Gastrocnemius medialis (tissue), 4 donors: ENCODE results near the gene CRYGN. TPM values are rescaled to one million over a fixed set of nuclear protein-coding genes. Genes with fewer than 3 reads are reported as not detected.

Source experiments
- ATAC-seq, 2 donors: fragments of 150-250 bp; one replicate each; pipeline ENCODE4 v1.9.1; 2016
- DNase-seq, 2 donors: peaks; one replicate each; pipeline ENCODE4 v3.0.0-alpha.2; 2019
- H3K27ac ChIP-seq, 4 donors: fragments of 200-600 bp; sonication (generic); 1 replicate in 1 of 4; 2 replicates in 3 of 4; pipeline ENCODE4 v1.5.1; 2016 to 2018; ENCODE audit warnings: mild to moderate bottlenecking in 2 of 4, moderate library complexity in 1 of 4
- H3K27me3 ChIP-seq, 3 donors: fragments of 200-600 bp; sonication (generic) in 2 of 3; 1 replicate in 1 of 3; 2 replicates in 2 of 3; pipeline versions ENCODE4 v1.5.1 to v1.6.0; 2016 to 2019; ENCODE audit warnings: mild to moderate bottlenecking in 1 of 3, moderate library complexity in 1 of 3
- H3K36me3 ChIP-seq, 2 donors: fragments of 200-600 bp; sonication (generic) in 1 of 2; one replicate each; pipeline ENCODE4 v1.5.1; 2017 to 2018
- H3K4me1 ChIP-seq, 2 donors: fragments of 200-600 bp; sonication (generic) in 1 of 2; one replicate each; pipeline ENCODE4 v1.5.1; 2016 to 2017; ENCODE audit warnings: mild to moderate bottlenecking in 2 of 2
- H3K4me3 ChIP-seq, 4 donors: fragments of 200-600 bp; sonication (generic) in 3 of 4; 1 replicate in 1 of 4; 2 replicates in 3 of 4; pipeline ENCODE4 v1.5.1; 2016 to 2019; ENCODE audit warnings: mild to moderate bottlenecking in 2 of 4
- H3K9me3 ChIP-seq, 3 donors: fragments of 200-600 bp; sonication (generic) in 2 of 3; 1 replicate in 1 of 3; 2 replicates in 2 of 3; pipeline ENCODE4 v1.5.1; 2016 to 2019
- CTCF ChIP-seq, 5 experiments: fragments of 450-650 bp in 3 of 5; fragments of 200-600 bp in 2 of 5; sonication (generic) in 2 of 5; IDR thresholded peaks in 4 of 5; conservative IDR thresholded peaks in 1 of 5; 1 replicate in 4 of 5; 2 replicates in 1 of 5; pipeline ENCODE4 v1.5.1; 2016 to 2019; ENCODE audit warnings: antibody characterized with exemption in 5 of 5, mild to moderate bottlenecking in 3 of 5, moderate library complexity in 3 of 5
- POLR2A ChIP-seq, 2 donors: fragments of 450-650 bp; IDR thresholded peaks; one replicate each; pipeline ENCODE4 v1.6.1; 2017; ENCODE audit warnings: antibody characterized with exemption in 2 of 2, mild to moderate bottlenecking in 2 of 2, moderate library complexity in 2 of 2
- in situ Hi-C, 4 donors: fragments of 200-750 bp; cut with MboI; loops; one replicate each; pipeline versions ENCODE4 v1.15.0 to v1.8.0; 2017; ENCODE audit warnings: low sequenced_read_pairs in 4 of 4
- intact Hi-C: fragments of 100-400 bp; cut with DNase I; formaldehyde crosslinking; loops from one replicate; pipeline ENCODE4 v1.15.1; 2023; ENCODE audit warnings: low total_unique reads
- total RNA-seq, 4 donors: library from RNA; depleted of rRNA; stranded (reverse); fragments of >200 nt; gene quantifications; one replicate each; pipeline versions ENCODE4 v1.1.0 to v1.2.3, GENCODE V29; 2016

The CRYGN gene
- total RNA-seq, 4 donors from 2014 or later, result not detected

GRCh38 chr7:151431281-151431767 lies 8.6 kb downstream of the CRYGN start:
- H3K4me1 ChIP-seq, result no peaks in the 10 kb centered on the region
- no peaks in the 10 kb centered on the region for H3K9me3 ChIP-seq
- H3K27me3 ChIP-seq, result no peaks in the 10 kb centered on the region
- no peak for DNase-seq
- no peak for ATAC-seq
- intact Hi-C loops, result no loop called here
- no peak for TF ChIP-seq CTCF (IDR thresholded peaks at IDR 0.05 in 4 of 5, conservative IDR thresholded peaks at IDR 0.05 in 1 of 5)
- TF ChIP-seq POLR2A (IDR thresholded peaks at IDR 0.05), result no peak
- in situ Hi-C loops, result no loop called here
- no peak overlapping the region for H3K27ac ChIP-seq
- H3K4me3 ChIP-seq, result no peak overlapping the region
- H3K36me3 ChIP-seq, result no peaks in the 10 kb centered on the region

DNA sequence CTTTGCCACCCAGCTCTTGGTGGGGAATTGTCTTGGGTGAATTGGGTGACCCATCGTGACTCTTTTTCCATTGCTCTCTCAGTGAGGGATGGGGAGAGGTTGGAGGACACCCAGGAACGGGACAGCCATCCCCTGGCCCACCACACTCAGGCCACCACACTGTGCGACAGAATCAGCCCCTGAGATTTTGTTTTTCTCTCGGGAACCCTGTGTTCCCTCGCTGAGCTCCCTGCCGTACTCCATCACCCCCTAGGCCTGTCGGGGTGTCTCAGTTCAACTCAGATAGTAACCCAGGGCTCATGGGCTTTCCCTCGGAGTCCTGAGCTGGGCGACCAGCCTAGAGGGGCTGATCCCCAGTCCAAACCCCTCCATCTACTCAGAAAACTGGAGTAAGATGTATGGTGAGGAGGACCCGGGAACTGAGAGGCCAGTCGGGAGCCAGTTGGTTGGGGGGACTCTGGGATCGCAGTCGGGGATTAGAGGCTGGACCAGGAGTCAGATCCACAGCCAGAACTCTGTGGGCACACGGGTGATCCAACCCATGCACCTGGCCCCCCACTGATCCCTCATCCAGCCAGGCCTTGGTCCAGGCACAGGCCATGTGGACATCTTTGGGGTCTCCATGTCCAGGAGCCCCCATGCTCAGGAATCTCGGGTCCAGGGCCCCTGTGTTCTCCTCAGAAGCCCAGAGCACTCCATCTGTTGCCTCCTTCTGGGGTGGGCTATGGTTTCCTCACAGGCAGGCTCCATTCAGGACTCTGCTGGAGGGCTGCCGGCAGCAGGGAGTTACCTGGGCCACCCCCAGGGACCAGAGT lies 9.3 kb downstream of the CRYGN start:
- no peak for TF ChIP-seq POLR2A (IDR thresholded peaks at IDR 0.05)
- TF ChIP-seq CTCF (IDR thresholded peaks at IDR 0.05 in 4 of 5, conservative IDR thresholded peaks at IDR 0.05 in 1 of 5), result no peak
- intact Hi-C loops (no loop called here), in situ Hi-C loops (no loop called here)
- Histone ChIP-seq H3K27me3 (no peaks in the 10 kb centered on the region), H3K27ac (no peak overlapping the region), H3K9me3 (no peaks in the 10 kb centered on the region), H3K4me3 (no peak overlapping the region), H3K36me3 (no peaks in the 10 kb centered on the region), H3K4me1 (no peaks in the 10 kb centered on the region)
- no peak for DNase-seq
- ATAC-seq, result no peak

GRCh38 chr7:151429560-151430331 lies 10.2 kb downstream of the CRYGN start:
- in situ Hi-C loops (no loop called here), intact Hi-C loops (no loop called here)
- DNase-seq, result no peak
- H3K36me3 ChIP-seq, result no peaks in the 10 kb centered on the region
- no peak for ATAC-seq
- H3K4me1 ChIP-seq, result no peaks in the 10 kb centered on the region
- TF ChIP-seq POLR2A (IDR thresholded peaks at IDR 0.05) (no peak), CTCF (IDR thresholded peaks at IDR 0.05 in 4 of 5, conservative IDR thresholded peaks at IDR 0.05 in 1 of 5) (no peak)
- H3K27ac ChIP-seq, result no peak overlapping the region
- no peaks in the 10 kb centered on the region for H3K27me3 ChIP-seq
- no peaks in the 10 kb centered on the region for H3K9me3 ChIP-seq
- H3K4me3 ChIP-seq, result no peak overlapping the region

GRCh38 chr7:151429237-151429559 lies 10.7 kb downstream of the CRYGN start:
- no peak overlapping the region for H3K27ac ChIP-seq

More at GRCh38 chr7:151429237-151429559, 10.7 kb downstream of the CRYGN start:
- Histone ChIP-seq H3K36me3 (no peaks in the 10 kb centered on the region), H3K9me3 (no peaks in the 10 kb centered on the region), H3K27me3 (no peaks in the 10 kb centered on the region), H3K4me1 (no peaks in the 10 kb centered on the region), H3K4me3 (no peak overlapping the region)
- no peak for TF ChIP-seq CTCF (IDR thresholded peaks at IDR 0.05 in 4 of 5, conservative IDR thresholded peaks at IDR 0.05 in 1 of 5)
- TF ChIP-seq POLR2A (IDR thresholded peaks at IDR 0.05), result no peak
- intact Hi-C loops, result no loop called here
- DNase-seq (no peak), ATAC-seq (no peak)
- in situ Hi-C loops, result no loop called here
